Ovary (tissue), 9 donors: ENCODE measurements around the gene CGB1. TPM values are rescaled to one million over a fixed set of nuclear protein-coding genes. Genes with fewer than 3 reads are reported as not detected.
A peak's percentile ranks its signal among the peaks of the same experiment; 100 is the strongest.

Experiments used
- DNase-seq, 5 donors: peaks; one replicate each; pipeline ENCODE4 v3.0.0-alpha.2; 2019 to 2020
- H3K27ac ChIP-seq, 2 donors: fragments of 200-600 bp; one replicate each; pipeline versions ENCODE4 v1.5.1 to v1.8.0; 2019 to 2022
- H3K27me3 ChIP-seq: fragments of 200-600 bp; one replicate; pipeline ENCODE4 v1.8.0; 2022
- H3K36me3 ChIP-seq: fragments of 200-600 bp; sonication (generic); one replicate; pipeline ENCODE4 v1.5.1; 2019
- H3K4me1 ChIP-seq: one replicate; pipeline ENCODE4 v1.8.1; 2013; ENCODE audit warnings: mild to moderate bottlenecking, moderate library complexity; ENCODE audit not compliant: insufficient read depth
- H3K4me3 ChIP-seq: fragments of 200-600 bp; sonication (generic); one replicate; pipeline ENCODE4 v1.5.1; 2017
- H3K9me3 ChIP-seq, 2 donors: fragments of 200-600 bp in 1 of 2; sonication (generic) in 1 of 2; one replicate each; pipeline versions ENCODE4 v1.5.1 to v1.8.1; 2013 to 2019; ENCODE audit warnings: mild to moderate bottlenecking in 1 of 2, moderate library complexity in 1 of 2
- EP300 ChIP-seq: sonication (generic); formaldehyde crosslinking; IDR thresholded peaks from one replicate; pipeline ENCODE4 v1.6.1; 2017; ENCODE audit warnings: antibody characterized with exemption
- POLR2A ChIP-seq: fragments of 450-650 bp; IDR thresholded peaks from one replicate; pipeline ENCODE4 v1.6.1; 2017; ENCODE audit warnings: antibody characterized with exemption, mild to moderate bottlenecking, moderate library complexity
- WGBS, 3 donors: extraction: QIAGEN DNeasy Blood & Tissue Kit in 1 of 3; methylation state at CpG; one replicate each; pipeline versions ENCODE4 v1.1.5 to v1.1.7; 2013 to 2017; 5-methylcytosine and 5-hydroxymethylcytosine counted together
- intact Hi-C, 4 donors: fragments of 100-400 bp; cut with DNase I; formaldehyde crosslinking; loops; one replicate each; pipeline versions ENCODE4 v1.11.0 to v1.15.1; 2022 to 2023
- polyA plus RNA-seq, 2 donors: library from polyadenylated mRNA; stranded (reverse); fragments of 200-250 nt in 1 of 2; fragments of 350-450 nt in 1 of 2; fragmentation: Illumina TruSeq in 1 of 2; extraction: RNeasy Lipid Tissue Mini Kit (QIAGEN cat#74804) in 1 of 2; gene quantifications; one replicate each; pipeline ENCODE4 v1.2.3, GENCODE V29; 2013 to 2014
- total RNA-seq, 7 donors: library from RNA; depleted of rRNA in 2 of 7; stranded (reverse); fragments of >200 nt in 2 of 7; fragmentation: NEBNext Ultra II Directional in 3 of 7; extraction: Animal tissue kit (Norgen Biotek cat#: 25700) in 3 of 7; gene quantifications; one replicate each; pipeline versions ENCODE4 v1.1.0 to v1.2.4, GENCODE V29; 2016 to 2023
- TF ChIP-seq, protein P1 (sequence below), 3 donors: fragments of 450-650 bp in 2 of 3; fragments of 200-600 bp in 1 of 3; IDR thresholded peaks; one replicate each; pipeline versions ENCODE4 v1.5.1 to v1.8.0; 2016 to 2022; ENCODE audit warnings: antibody characterized with exemption in 3 of 3, mild to moderate bottlenecking in 1 of 3
- donor health status: DM: no; HTN: no; CAD: no; lungs with moderate emphysema.
- donor health status: DM: no; HTN: no; CAD: no.
- donor health status: Bipolar disorder and iron deficiency.
- donor health status: DM: yes; HTN: yes; CAD: no.
- donor health status: DM: no; HTN: no; CAD: no.
- donor health status: DM: yes; HTN: yes; CAD: no.

The CGB1 gene
- total and polyA plus RNA-seq, 9 donors = not detected

DNA sequence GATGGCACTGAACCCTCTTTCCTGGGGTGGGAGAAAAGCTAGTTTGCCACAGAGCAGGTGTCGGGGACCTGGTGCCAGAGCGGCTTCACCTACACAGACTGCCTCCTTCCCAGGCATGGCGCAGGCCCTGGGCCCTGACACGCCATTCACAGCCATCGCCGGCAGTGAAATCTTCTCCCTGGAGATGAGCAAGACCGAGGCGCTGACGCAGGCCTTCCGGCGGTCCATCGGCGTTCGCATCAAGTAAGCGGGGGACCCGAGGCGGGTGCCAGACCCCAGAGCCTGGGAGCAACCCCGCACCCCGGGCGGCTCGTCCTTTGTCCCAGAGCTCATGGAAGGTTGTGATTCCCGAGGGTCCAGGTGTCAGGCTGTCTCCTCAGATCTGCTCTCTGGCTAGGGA, 29.8 kb downstream of the CGB1 start:
- no peaks in the 10 kb centered on the region for H3K36me3 ChIP-seq
- DNase-seq = no peak
- no peak overlapping the region for H3K27ac ChIP-seq
- no peaks in the 10 kb centered on the region for H3K27me3 ChIP-seq
- TF ChIP-seq EP300 (no peak), POLR2A (no peak)
- TF ChIP-seq, protein P1, sequence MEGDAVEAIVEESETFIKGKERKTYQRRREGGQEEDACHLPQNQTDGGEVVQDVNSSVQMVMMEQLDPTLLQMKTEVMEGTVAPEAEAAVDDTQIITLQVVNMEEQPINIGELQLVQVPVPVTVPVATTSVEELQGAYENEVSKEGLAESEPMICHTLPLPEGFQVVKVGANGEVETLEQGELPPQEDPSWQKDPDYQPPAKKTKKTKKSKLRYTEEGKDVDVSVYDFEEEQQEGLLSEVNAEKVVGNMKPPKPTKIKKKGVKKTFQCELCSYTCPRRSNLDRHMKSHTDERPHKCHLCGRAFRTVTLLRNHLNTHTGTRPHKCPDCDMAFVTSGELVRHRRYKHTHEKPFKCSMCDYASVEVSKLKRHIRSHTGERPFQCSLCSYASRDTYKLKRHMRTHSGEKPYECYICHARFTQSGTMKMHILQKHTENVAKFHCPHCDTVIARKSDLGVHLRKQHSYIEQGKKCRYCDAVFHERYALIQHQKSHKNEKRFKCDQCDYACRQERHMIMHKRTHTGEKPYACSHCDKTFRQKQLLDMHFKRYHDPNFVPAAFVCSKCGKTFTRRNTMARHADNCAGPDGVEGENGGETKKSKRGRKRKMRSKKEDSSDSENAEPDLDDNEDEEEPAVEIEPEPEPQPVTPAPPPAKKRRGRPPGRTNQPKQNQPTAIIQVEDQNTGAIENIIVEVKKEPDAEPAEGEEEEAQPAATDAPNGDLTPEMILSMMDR (IDR thresholded peaks at IDR 0.05) = no peak
- no peak overlapping the region for H3K4me3 ChIP-seq
- H3K4me1 ChIP-seq = no peaks in the 10 kb centered on the region
- H3K9me3 ChIP-seq = no peaks in the 10 kb centered on the region
- intact Hi-C loops = no loop called here
- WGBS, 3 donors = 95 to 96% (median 95%) methylated on average over 22 of the region's 22 CpGs

DNA sequence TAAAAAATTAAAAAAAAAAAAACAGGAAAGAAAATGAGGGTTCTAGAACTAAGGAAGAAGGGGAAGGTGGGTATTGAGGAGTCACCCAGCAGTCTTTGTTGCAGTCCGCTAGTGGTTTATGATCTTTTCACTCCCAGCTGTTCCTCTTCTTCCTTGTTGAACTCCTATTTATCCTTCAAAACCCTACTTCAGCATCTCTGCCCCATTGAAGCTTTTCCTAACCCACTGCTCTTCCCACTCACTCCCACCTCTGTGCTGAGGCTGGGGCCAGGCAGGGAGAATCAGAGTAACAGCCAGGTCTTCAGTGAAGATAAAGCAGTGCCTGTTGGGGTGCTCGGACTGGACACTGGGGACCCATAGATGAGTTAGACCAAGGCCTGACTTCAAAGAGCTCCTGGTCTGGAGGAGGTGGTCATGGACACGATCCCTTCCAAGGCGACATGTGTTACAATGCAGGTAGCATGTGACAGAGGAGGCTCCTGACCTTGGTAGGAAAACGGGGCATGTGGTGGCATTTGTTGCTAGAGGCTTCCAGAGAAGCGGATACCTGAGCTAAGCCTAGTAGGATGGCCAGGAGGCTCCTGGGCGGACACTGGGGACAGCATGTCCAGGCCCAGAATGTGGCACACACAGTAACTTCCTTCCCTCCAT, 31.6 kb downstream of the CGB1 start:
- TF ChIP-seq POLR2A (no peak), EP300 (no peak)
- H3K27ac ChIP-seq = no peak overlapping the region
- H3K4me3 ChIP-seq = no peak overlapping the region
- H3K9me3 ChIP-seq = no peaks in the 10 kb centered on the region
- WGBS, 3 donors = 89 to 96% (median 93%) methylated on average over 7 of the region's 7 CpGs
- no peak for DNase-seq
- H3K27me3 ChIP-seq = no peaks in the 10 kb centered on the region
- H3K36me3 ChIP-seq = no peaks in the 10 kb centered on the region
- H3K4me1 ChIP-seq = no peaks in the 10 kb centered on the region
- intact Hi-C loops = no loop called here

DNA sequence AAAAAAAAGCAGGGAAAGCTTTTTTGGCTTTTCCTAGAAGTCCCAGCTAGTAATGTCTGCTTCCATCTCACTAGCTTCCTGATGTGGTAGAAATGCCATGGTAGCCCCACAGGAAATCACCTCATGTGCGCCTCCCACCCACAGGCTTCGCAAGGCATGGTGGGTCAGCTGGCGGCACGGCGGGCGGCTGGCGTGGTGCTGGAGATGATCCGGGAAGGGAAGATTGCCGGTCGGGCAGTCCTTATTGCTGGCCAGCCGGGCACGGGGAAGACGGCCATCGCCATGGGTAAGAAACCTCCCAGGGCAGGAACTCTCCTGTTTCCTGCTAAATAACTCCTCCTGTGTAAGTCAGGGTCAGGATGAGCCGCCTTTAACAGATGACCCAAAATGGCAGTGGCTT, 32.6 kb downstream of the CGB1 start:
- DNase-seq = no peak
- H3K36me3 ChIP-seq = no peaks in the 10 kb centered on the region
- WGBS, 3 donors = 97 to 99% (median 98%) methylated on average over 15 of the region's 15 CpGs
- H3K27ac ChIP-seq = no peak overlapping the region
- TF ChIP-seq, protein P1 (IDR thresholded peaks at IDR 0.05) = no peak
- no peak for TF ChIP-seq POLR2A
- TF ChIP-seq EP300 = no peak
- H3K4me1 ChIP-seq = no peaks in the 10 kb centered on the region
- no peaks in the 10 kb centered on the region for H3K9me3 ChIP-seq
- no peak overlapping the region for H3K4me3 ChIP-seq
- intact Hi-C loops = no loop called here
- no peaks in the 10 kb centered on the region for H3K27me3 ChIP-seq

DNA sequence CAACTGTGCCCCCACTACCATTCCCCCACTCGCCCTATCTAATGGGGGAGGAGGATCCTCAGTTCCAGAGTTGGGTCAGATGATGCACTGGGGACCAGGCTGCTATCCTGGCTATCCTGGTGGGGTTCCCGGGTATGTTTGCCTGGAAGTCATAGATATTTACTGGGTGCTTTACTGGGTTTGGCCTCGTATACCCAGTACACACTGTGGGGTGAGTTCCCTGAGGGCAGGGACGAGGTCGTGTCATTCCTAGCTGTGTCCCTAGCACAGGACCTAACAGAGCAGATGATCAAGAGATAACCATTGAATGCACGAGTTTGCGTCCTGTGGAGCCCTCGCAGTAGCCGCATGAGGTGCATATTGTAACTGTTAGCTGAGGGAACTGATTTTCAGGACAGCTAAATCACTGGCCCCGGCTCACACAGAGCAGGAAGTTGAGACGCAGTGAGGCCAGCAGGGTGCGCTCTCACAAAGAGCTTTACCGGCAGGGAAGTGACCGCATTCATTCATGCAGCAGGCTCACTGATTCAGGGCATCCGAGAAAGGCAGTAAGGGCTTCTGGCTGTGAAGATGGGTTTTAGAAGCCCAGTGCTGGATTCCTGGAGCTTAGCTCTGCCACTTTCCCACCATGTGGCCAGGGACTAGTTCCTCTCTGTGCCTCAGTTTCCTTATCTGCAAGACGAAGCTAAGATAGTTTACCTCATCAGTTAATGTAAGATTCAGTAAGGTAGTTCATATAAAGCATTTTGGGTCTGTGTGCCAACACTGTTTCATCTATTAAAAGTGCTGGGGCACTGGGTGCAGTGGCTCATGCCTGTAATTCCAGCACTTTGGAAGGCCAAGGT, 37.0 kb downstream of the CGB1 start:
- peaks cover 1% of the 10 kb centered on the region for H3K4me1 ChIP-seq
- H3K9me3 ChIP-seq = no peaks in the 10 kb centered on the region
- H3K4me3 ChIP-seq = no peak overlapping the region
- intact Hi-C loops = no loop called here
- WGBS, 3 donors = 51 to 57% (median 55%) methylated on average over 16 of the region's 16 CpGs
- DNase-seq = peak in 1 of 5 donors; percentile 57
- H3K36me3 ChIP-seq = no peaks in the 10 kb centered on the region
- H3K27ac ChIP-seq = no peak overlapping the region
- TF ChIP-seq, protein P1 (IDR thresholded peaks at IDR 0.05) = peak in 1 of 3 donors; percentile 8
- TF ChIP-seq EP300 (no peak), POLR2A (no peak)
- no peaks in the 10 kb centered on the region for H3K27me3 ChIP-seq

DNA sequence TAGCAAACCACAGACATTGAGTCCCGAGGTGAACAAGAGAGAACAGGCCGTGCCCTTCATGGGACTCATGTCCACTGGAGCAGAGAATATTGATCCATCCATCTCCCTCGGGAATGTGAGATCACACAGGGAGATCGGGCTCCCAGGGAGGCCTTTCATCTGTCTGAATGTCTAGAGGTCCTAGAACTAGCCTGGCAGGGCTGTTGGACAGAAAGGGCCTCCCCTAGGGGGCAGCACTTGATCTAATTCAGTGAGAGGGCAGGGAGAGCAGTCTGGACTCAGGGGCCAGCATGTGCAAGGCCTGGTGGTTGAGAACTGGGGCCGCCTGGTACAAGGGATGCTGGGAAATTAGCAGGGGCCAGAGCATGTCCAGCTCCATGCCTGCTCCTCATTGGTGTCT, 38.7 kb downstream of the CGB1 start:
- Histone ChIP-seq H3K27ac (no peak overlapping the region), H3K4me1 (peaks cover 4% of the 10 kb centered on the region), H3K9me3 (no peaks in the 10 kb centered on the region), H3K4me3 (no peak overlapping the region), H3K36me3 (no peaks in the 10 kb centered on the region), H3K27me3 (no peaks in the 10 kb centered on the region)
- intact Hi-C loops = no loop called here
- TF ChIP-seq, protein P1 (IDR thresholded peaks at IDR 0.05) = no peak
- TF ChIP-seq EP300 = no peak
- TF ChIP-seq POLR2A = no peak
- DNase-seq = no peak
- WGBS, 3 donors = 75 to 83% (median 78%) methylated on average over 5 of the region's 5 CpGs
